WTC11 (cell line): ENCODE data around the gene KCNB1. TPM values are rescaled to one million over a fixed set of nuclear protein-coding genes. Genes with fewer than 3 reads are reported as not detected.

ENCODE experiments used
- ATAC-seq: fragments of 200-7000 bp; cut with Tn5 transposase; 2 replicates; pipeline ENCODE4 v1.10.0; 2021; ENCODE audit warnings: mild to moderate bottlenecking, moderate library complexity
- CTCF ChIA-PET: fragments of 300-600 bp; sonication (Branson Sonifier 250); formaldehyde crosslinking; loops from one replicate; lab custom pipeline; 2021; ENCODE audit warnings: antibody characterized with exemption; lab: Charles Lee
- POLR2A ChIA-PET: fragments of 350-600 bp; sonication (Branson Sonifier 250); formaldehyde crosslinking; loops from one replicate; lab custom pipeline; 2021; ENCODE audit warnings: antibody characterized with exemption; lab: Charles Lee
- DNase-seq: peaks from one replicate; pipeline ENCODE4 v3.0.0; 2021; ENCODE audit warnings: low spot score
- H3K27ac Mint-ChIP-seq: 2 replicates; pipeline ENCODE4 v1.8.0; 2021; ENCODE audit warnings: mixed read lengths
- H3K27me3 Mint-ChIP-seq: 2 replicates; pipeline ENCODE4 v1.8.0; 2021; ENCODE audit warnings: low read depth, mild to moderate bottlenecking, moderate library complexity, mixed read lengths
- H3K36me3 Mint-ChIP-seq: 2 replicates; pipeline ENCODE4 v1.8.0; 2021; ENCODE audit warnings: mixed read lengths
- H3K4me1 Mint-ChIP-seq: 2 replicates; pipeline ENCODE4 v1.8.0; 2022; ENCODE audit warnings: mixed read lengths
- H3K4me3 Mint-ChIP-seq: 2 replicates; pipeline ENCODE4 v1.8.0; 2021; ENCODE audit warnings: mild to moderate bottlenecking, moderate library complexity, mixed read lengths
- H3K9me3 Mint-ChIP-seq: 2 replicates; pipeline ENCODE4 v1.8.0; 2021; ENCODE audit warnings: mixed read lengths
- ATF1 ChIP-seq: sonication (generic); formaldehyde crosslinking; IDR thresholded peaks from 2 replicates; pipeline ENCODE4 v1.8.1; 2023; ENCODE audit warnings: mild to moderate bottlenecking, moderate library complexity, missing genetic modification reagents
- CBFB ChIP-seq: sonication (generic); formaldehyde crosslinking; IDR thresholded peaks from 2 replicates; pipeline ENCODE4 v1.8.1; 2022; ENCODE audit warnings: mild to moderate bottlenecking, low read depth, missing genetic modification reagents
- ELF4 ChIP-seq: sonication (generic); formaldehyde crosslinking; IDR thresholded peaks from 2 replicates; pipeline ENCODE4 v1.8.1; 2022; ENCODE audit warnings: low read depth, mild to moderate bottlenecking, moderate library complexity, missing genetic modification reagents
- FOXJ3 ChIP-seq: sonication (generic); formaldehyde crosslinking; IDR thresholded peaks from 2 replicates; pipeline ENCODE4 v1.9.0; 2021; ENCODE audit warnings: missing genetic modification reagents, mild to moderate bottlenecking, borderline replicate concordance
- GTF2I ChIP-seq: fragments of 250-450 bp; sonication (Bioruptor Pico); conservative IDR thresholded peaks from 2 replicates; pipeline ENCODE4 v1.4.0; 2021; ENCODE audit warnings: mild to moderate bottlenecking
- HMGA2 ChIP-seq: fragments of 250-450 bp; sonication (Bioruptor Pico); IDR thresholded peaks from 2 replicates; pipeline ENCODE4 v1.4.0; 2021; ENCODE audit warnings: mild to moderate bottlenecking, moderate library complexity
- IRF2 ChIP-seq: sonication (generic); formaldehyde crosslinking; IDR thresholded peaks from 2 replicates; pipeline ENCODE4 v1.8.0; 2022; ENCODE audit warnings: low read depth, missing genetic modification reagents, borderline replicate concordance
- JAZF1 ChIP-seq: fragments of 250-450 bp; sonication (Bioruptor Pico); IDR thresholded peaks from 2 replicates; pipeline ENCODE4 v1.9.0; 2021; ENCODE audit warnings: moderate library complexity, mild to moderate bottlenecking, inconsistent platforms
- NR3C1 ChIP-seq: sonication (generic); formaldehyde crosslinking; conservative IDR thresholded peaks from 2 replicates; pipeline ENCODE4 v1.8.1; 2023; ENCODE audit warnings: low read depth, mild to moderate bottlenecking, missing genetic modification reagents
- PRRX2 ChIP-seq: fragments of 250-450 bp; sonication (Bioruptor Pico); IDR thresholded peaks from 2 replicates; pipeline ENCODE4 v1.8.0; 2021; ENCODE audit warnings: mild to moderate bottlenecking
- RELA ChIP-seq: sonication (generic); formaldehyde crosslinking; IDR thresholded peaks from 2 replicates; pipeline ENCODE4 v1.8.1; 2022; ENCODE audit warnings: missing genetic modification reagents, mild to moderate bottlenecking, borderline replicate concordance
- SOX15 ChIP-seq: fragments of 250-450 bp; sonication (Bioruptor Pico); IDR thresholded peaks from 2 replicates; pipeline ENCODE4 v1.9.0; 2021; ENCODE audit warnings: mild to moderate bottlenecking
- ZNF396 ChIP-seq: fragments of 250-450 bp; sonication (Bioruptor Pico); IDR thresholded peaks from 2 replicates; pipeline ENCODE4 v1.8.0; 2021; ENCODE audit warnings: mild to moderate bottlenecking, moderate library complexity, borderline replicate concordance
- ZNF416 ChIP-seq: fragments of 250-450 bp; sonication (Bioruptor Pico); IDR thresholded peaks from 2 replicates; pipeline ENCODE4 v1.9.0; 2021; ENCODE audit warnings: mild to moderate bottlenecking, inconsistent platforms
- total RNA-seq: library from RNA; stranded (reverse); gene quantifications from 3 replicates; pipeline ENCODE4 v1.2.3, GENCODE V29; 2021
- TF ChIP-seq, protein P1 (sequence below): sonication (generic); formaldehyde crosslinking; IDR thresholded peaks from 2 replicates; pipeline ENCODE4 v1.8.1; 2023; ENCODE audit warnings: mild to moderate bottlenecking, missing genetic modification reagents, moderate library complexity
- TF ChIP-seq, protein P2 (sequence below): fragments of 250-450 bp; sonication (Bioruptor Pico); IDR thresholded peaks from 2 replicates; pipeline ENCODE4 v1.8.0; 2021; ENCODE audit warnings: mild to moderate bottlenecking
- TF ChIP-seq, protein P3 (sequence below): sonication (generic); formaldehyde crosslinking; IDR thresholded peaks from 2 replicates; pipeline ENCODE4 v1.8.1; 2022; ENCODE audit warnings: mild to moderate bottlenecking, missing genetic modification reagents, moderate library complexity, borderline replicate concordance
- TF ChIP-seq, protein P4 (sequence below): sonication (generic); formaldehyde crosslinking; IDR thresholded peaks from 2 replicates; pipeline ENCODE4 v1.8.0; 2022; ENCODE audit warnings: missing genetic modification reagents
- TF ChIP-seq, protein P5 (sequence below): sonication (generic); formaldehyde crosslinking; IDR thresholded peaks from 2 replicates; pipeline ENCODE4 v1.8.1; 2023; ENCODE audit warnings: mild to moderate bottlenecking, missing genetic modification reagents, moderate library complexity

The KCNB1 gene
- total RNA-seq, 1 experiment from 2014 or later = 1.1 TPM

DNA sequence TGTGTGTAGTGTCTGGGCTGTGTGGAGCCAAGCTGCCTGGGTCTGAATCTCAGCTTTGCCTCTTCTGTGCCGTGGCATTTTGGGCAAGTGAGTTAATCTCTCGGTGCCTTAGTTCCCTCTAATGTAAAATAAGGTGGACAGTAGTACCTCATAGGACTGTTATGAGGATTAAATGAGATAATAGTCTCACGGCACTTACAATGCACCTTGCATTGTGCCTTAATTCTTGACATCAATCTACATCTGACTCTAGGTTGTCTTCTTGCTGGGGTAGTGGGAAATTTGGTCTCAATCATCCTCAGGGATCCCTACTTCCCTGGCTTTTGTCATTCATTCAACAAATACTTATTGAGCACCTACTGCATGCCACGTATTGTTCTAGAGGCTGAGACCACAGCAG, 133.9 kb downstream of the KCNB1 start:
- no peaks in the 10 kb centered on the region for H3K36me3 Mint-ChIP-seq
- H3K9me3 Mint-ChIP-seq = no peaks in the 10 kb centered on the region
- H3K27ac Mint-ChIP-seq = no peak overlapping the region
- H3K4me1 Mint-ChIP-seq = peaks cover 5% of the 10 kb centered on the region
- ATAC-seq (no peak), DNase-seq (no peak)
- no peak overlapping the region for H3K4me3 Mint-ChIP-seq
- TF ChIP-seq, protein P1, sequence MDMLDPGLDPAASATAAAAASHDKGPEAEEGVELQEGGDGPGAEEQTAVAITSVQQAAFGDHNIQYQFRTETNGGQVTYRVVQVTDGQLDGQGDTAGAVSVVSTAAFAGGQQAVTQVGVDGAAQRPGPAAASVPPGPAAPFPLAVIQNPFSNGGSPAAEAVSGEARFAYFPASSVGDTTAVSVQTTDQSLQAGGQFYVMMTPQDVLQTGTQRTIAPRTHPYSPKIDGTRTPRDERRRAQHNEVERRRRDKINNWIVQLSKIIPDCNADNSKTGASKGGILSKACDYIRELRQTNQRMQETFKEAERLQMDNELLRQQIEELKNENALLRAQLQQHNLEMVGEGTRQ (CRISPR knock-in tag) = no peak
- TF ChIP-seq, protein P2, sequence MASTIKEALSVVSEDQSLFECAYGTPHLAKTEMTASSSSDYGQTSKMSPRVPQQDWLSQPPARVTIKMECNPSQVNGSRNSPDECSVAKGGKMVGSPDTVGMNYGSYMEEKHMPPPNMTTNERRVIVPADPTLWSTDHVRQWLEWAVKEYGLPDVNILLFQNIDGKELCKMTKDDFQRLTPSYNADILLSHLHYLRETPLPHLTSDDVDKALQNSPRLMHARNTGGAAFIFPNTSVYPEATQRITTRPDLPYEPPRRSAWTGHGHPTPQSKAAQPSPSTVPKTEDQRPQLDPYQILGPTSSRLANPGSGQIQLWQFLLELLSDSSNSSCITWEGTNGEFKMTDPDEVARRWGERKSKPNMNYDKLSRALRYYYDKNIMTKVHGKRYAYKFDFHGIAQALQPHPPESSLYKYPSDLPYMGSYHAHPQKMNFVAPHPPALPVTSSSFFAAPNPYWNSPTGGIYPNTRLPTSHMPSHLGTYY (CRISPR knock-in tag) = no peak
- TF ChIP-seq HMGA2 (CRISPR knock-in tag) = no peak
- no peak for TF ChIP-seq ATF1 (CRISPR knock-in tag)
- TF ChIP-seq, protein P3, sequence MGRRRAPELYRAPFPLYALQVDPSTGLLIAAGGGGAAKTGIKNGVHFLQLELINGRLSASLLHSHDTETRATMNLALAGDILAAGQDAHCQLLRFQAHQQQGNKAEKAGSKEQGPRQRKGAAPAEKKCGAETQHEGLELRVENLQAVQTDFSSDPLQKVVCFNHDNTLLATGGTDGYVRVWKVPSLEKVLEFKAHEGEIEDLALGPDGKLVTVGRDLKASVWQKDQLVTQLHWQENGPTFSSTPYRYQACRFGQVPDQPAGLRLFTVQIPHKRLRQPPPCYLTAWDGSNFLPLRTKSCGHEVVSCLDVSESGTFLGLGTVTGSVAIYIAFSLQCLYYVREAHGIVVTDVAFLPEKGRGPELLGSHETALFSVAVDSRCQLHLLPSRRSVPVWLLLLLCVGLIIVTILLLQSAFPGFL (CRISPR knock-in tag) = no peak
- no peak for TF ChIP-seq FOXJ3 (CRISPR knock-in tag)
- TF ChIP-seq NR3C1 (CRISPR knock-in tag) = no peak
- no peak for TF ChIP-seq ELF4 (CRISPR knock-in tag)
- no peak for TF ChIP-seq ZNF396
- TF ChIP-seq ZNF416 (CRISPR knock-in tag) = no peak
- no peak for TF ChIP-seq CBFB (CRISPR knock-in tag)
- TF ChIP-seq, protein P4, sequence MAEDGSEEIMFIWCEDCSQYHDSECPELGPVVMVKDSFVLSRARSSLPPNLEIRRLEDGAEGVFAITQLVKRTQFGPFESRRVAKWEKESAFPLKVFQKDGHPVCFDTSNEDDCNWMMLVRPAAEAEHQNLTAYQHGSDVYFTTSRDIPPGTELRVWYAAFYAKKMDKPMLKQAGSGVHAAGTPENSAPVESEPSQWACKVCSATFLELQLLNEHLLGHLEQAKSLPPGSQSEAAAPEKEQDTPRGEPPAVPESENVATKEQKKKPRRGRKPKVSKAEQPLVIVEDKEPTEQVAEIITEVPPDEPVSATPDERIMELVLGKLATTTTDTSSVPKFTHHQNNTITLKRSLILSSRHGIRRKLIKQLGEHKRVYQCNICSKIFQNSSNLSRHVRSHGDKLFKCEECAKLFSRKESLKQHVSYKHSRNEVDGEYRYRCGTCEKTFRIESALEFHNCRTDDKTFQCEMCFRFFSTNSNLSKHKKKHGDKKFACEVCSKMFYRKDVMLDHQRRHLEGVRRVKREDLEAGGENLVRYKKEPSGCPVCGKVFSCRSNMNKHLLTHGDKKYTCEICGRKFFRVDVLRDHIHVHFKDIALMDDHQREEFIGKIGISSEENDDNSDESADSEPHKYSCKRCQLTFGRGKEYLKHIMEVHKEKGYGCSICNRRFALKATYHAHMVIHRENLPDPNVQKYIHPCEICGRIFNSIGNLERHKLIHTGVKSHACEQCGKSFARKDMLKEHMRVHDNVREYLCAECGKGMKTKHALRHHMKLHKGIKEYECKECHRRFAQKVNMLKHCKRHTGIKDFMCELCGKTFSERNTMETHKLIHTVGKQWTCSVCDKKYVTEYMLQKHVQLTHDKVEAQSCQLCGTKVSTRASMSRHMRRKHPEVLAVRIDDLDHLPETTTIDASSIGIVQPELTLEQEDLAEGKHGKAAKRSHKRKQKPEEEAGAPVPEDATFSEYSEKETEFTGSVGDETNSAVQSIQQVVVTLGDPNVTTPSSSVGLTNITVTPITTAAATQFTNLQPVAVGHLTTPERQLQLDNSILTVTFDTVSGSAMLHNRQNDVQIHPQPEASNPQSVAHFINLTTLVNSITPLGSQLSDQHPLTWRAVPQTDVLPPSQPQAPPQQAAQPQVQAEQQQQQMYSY (CRISPR knock-in tag) = no peak
- TF ChIP-seq JAZF1 (CRISPR knock-in tag) = no peak
- no peak for TF ChIP-seq SOX15 (CRISPR knock-in tag)
- TF ChIP-seq IRF2 (CRISPR knock-in tag) = no peak
- no peak for TF ChIP-seq PRRX2
- CTCF ChIA-PET = interaction anchor here (2.1 to 5.0 kb wide), 2 partner anchors 36 to 136 kb away, joined by 6 to 15 read pairs; no protein-coding TSS in a partner anchor
- no peaks in the 10 kb centered on the region for H3K27me3 Mint-ChIP-seq
- POLR2A ChIA-PET = interaction anchor here (0.6 kb wide), 1 partner anchor 36 kb away, joined by 3 read pairs; no protein-coding TSS in a partner anchor

DNA sequence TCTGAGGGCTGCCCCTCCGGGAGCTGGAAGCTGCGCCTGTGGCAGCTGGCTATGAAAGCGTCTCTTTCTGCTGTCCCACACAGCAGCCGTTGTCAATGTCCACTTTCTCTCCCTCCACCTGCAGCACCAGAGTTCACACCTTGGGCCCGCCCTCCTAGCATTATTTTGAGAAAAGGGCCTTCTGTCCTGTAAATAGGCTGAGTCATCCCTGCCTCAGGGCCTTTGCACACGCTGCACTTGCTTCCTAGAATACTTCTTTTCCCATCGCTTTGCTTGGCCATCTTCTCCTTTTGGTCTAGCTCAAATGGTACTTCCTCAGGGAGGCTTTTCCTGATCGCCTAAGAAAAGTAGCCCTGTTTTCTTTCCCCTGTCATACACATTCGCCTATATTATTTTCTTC, 135.3 kb downstream of the KCNB1 start:
- POLR2A ChIA-PET = interaction anchor here (0.7 kb wide), 1 partner anchor 52 kb away, joined by 4 read pairs; no protein-coding TSS in a partner anchor
- DNase-seq (no peak), ATAC-seq (no peak)
- Mint-ChIP-seq H3K27ac (peak overlapping the region; percentile 24; the same call in 1 of the 2 replicates), H3K4me1 (peaks cover 5% of the 10 kb centered on the region), H3K9me3 (no peaks in the 10 kb centered on the region), H3K36me3 (no peaks in the 10 kb centered on the region), H3K27me3 (no peaks in the 10 kb centered on the region), H3K4me3 (no peak overlapping the region)
- TF ChIP-seq GTF2I (CRISPR knock-in tag) (0 out of 2 replicates have a peak, but pooled peaks have one; percentile 40), RELA (CRISPR knock-in tag) (no peak)
- TF ChIP-seq, protein P5, sequence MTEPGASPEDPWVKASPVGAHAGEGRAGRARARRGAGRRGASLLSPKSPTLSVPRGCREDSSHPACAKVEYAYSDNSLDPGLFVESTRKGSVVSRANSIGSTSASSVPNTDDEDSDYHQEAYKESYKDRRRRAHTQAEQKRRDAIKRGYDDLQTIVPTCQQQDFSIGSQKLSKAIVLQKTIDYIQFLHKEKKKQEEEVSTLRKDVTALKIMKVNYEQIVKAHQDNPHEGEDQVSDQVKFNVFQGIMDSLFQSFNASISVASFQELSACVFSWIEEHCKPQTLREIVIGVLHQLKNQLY (CRISPR knock-in tag) = no peak
- CTCF ChIA-PET = interaction anchor here (1.3 to 3.2 kb wide), 6 partner anchors 13 to 195 kb away, joined by 4 to 24 read pairs (median 6); partner anchors contain the start of gene KCNB1
